GM23338 (cell line): ENCODE results near the gene BRPF3. TPM values are rescaled to one million over a fixed set of nuclear protein-coding genes. Genes with fewer than 3 reads are reported as not detected.

Experiments used
- ATAC-seq: fragments of 200-7000 bp; cut with Tn5 transposase; 3 replicates; pipeline ENCODE4 v1.9.1; 2020
- DNase-seq: peaks from one replicate; pipeline ENCODE4 v3.0.0-alpha.2; 2015; ENCODE audit warnings: low spot score
- H2AFZ ChIP-seq: fragments of 200-600 bp; sonication (generic); 2 replicates; pipeline ENCODE4 v1.8.0; 2016; ENCODE audit warnings: antibody characterized with exemption, mild to moderate bottlenecking, moderate library complexity
- H3F3A ChIP-seq: fragments of 200-600 bp; sonication (generic); replicated peaks from 2 replicates; pipeline ENCODE4 v1.8.0; 2017; ENCODE audit warnings: antibody characterized with exemption, mixed run types, low read depth
- H3K27ac ChIP-seq: fragments of 200-600 bp; sonication (generic); 2 replicates; pipeline ENCODE4 v1.6.1; 2016; ENCODE audit warnings: low read depth
- H3K27me3 ChIP-seq: fragments of 200-600 bp; sonication (generic); 2 replicates; pipeline ENCODE4 v1.8.0; 2016; ENCODE audit warnings: mild to moderate bottlenecking, mixed run types, moderate library complexity; ENCODE audit not compliant: insufficient read depth
- H3K36me3 ChIP-seq: fragments of 200-600 bp; sonication (generic); 2 replicates; pipeline ENCODE4 v1.8.0; 2016; ENCODE audit warnings: mild to moderate bottlenecking; ENCODE audit not compliant: insufficient read depth
- H3K4me1 ChIP-seq: fragments of 200-600 bp; sonication (generic); 2 replicates; pipeline ENCODE4 v1.8.0; 2016; ENCODE audit warnings: mild to moderate bottlenecking, moderate library complexity; ENCODE audit not compliant: insufficient read depth
- H3K4me2 ChIP-seq: fragments of 200-600 bp; sonication (generic); 2 replicates; pipeline ENCODE4 v1.7.1; 2017; ENCODE audit warnings: mixed run types
- H3K4me3 ChIP-seq: fragments of 200-600 bp; sonication (generic); 2 replicates; pipeline ENCODE4 v1.6.1; 2016; ENCODE audit warnings: mixed run types
- H3K79me2 ChIP-seq: fragments of 200-600 bp; sonication (generic); replicated peaks from 2 replicates; pipeline ENCODE4 v1.8.0; 2017; ENCODE audit warnings: mild to moderate bottlenecking; ENCODE audit not compliant: insufficient read depth
- H3K9me2 ChIP-seq: fragments of 200-600 bp; sonication (generic); 2 replicates; pipeline ENCODE4 v1.8.0; 2017; ENCODE audit not compliant: insufficient read depth
- H4K20me1 ChIP-seq: fragments of 200-600 bp; sonication (generic); replicated peaks from 2 replicates; pipeline ENCODE4 v1.8.0; 2017; ENCODE audit warnings: mild to moderate bottlenecking; ENCODE audit not compliant: insufficient read depth
- H3K27ac Mint-ChIP-seq: 2 replicates; pipeline ENCODE4 v1.8.0; 2020; ENCODE audit warnings: inconsistent platforms, mild to moderate bottlenecking, moderate library complexity, mixed read lengths
- H3K27me3 Mint-ChIP-seq: 3 replicates; pipeline ENCODE4 v1.8.0; 2022; ENCODE audit warnings: low read depth, mild to moderate bottlenecking, moderate library complexity, mixed read lengths, inconsistent platforms; ENCODE audit not compliant: insufficient read depth, poor library complexity
- H3K36me3 Mint-ChIP-seq: 3 replicates; pipeline ENCODE4 v1.8.0; 2021; ENCODE audit warnings: low read depth, mild to moderate bottlenecking, inconsistent platforms, moderate library complexity, mixed read lengths
- H3K4me1 Mint-ChIP-seq: 3 replicates; pipeline ENCODE4 v1.8.0; 2020; ENCODE audit warnings: mild to moderate bottlenecking, inconsistent platforms, mixed read lengths
- H3K4me3 Mint-ChIP-seq: 3 replicates; pipeline ENCODE4 v1.8.0; 2021; ENCODE audit warnings: moderate library complexity, mild to moderate bottlenecking, inconsistent platforms, mixed read lengths
- H3K9me3 Mint-ChIP-seq: 3 replicates; pipeline ENCODE4 v1.8.0; 2020; ENCODE audit warnings: moderate library complexity, mild to moderate bottlenecking, inconsistent platforms, mixed read lengths
- CTCF ChIP-seq, 2 experiments: fragments of 200-600 bp in 1 of 2; sonication (generic) in 1 of 2; conservative IDR thresholded peaks; 2 replicates each; pipeline versions ENCODE4 v1.5.1 to v1.6.1; 2016 to 2017; ENCODE audit warnings: antibody characterized with exemption in 2 of 2, low read depth in 2 of 2, mild to moderate bottlenecking in 2 of 2, moderate library complexity in 1 of 2
- EZH2 ChIP-seq: fragments of 200-600 bp; sonication (generic); IDR thresholded peaks from one replicate; pipeline ENCODE4 v1.8.0; 2017; ENCODE audit warnings: antibody characterized with exemption, mild to moderate bottlenecking, low read depth; ENCODE audit not compliant: unreplicated experiment
- JUNB ChIP-seq: IDR thresholded peaks from one replicate; pipeline ENCODE4 v1.6.1; 2016; ENCODE audit warnings: antibody characterized with exemption; ENCODE audit not compliant: unreplicated experiment
- REST ChIP-seq: IDR thresholded peaks from one replicate; pipeline ENCODE4 v1.6.1; 2018; ENCODE audit warnings: antibody characterized with exemption; ENCODE audit not compliant: unreplicated experiment
- polyA plus RNA-seq: library from polyadenylated mRNA; unstranded; fragments of >200 nt; fragmentation: Nextera tagmentation; extraction: Ambion mirVana; gene quantifications from 2 replicates; pipeline ENCODE4 v1.2.1, GENCODE V29; 2016
- total RNA-seq: library from RNA; depleted of rRNA; stranded (reverse); fragments of >200 nt; shearing (Covaris generic); gene quantifications from 2 replicates; pipeline ENCODE4 v1.2.3, GENCODE V29; 2014

Gene BRPF3
- total and polyA plus RNA-seq, 2 experiments from 2014 or later, result 11.8 to 33.2 TPM

- TF ChIP-seq JUNB (no peak), REST (no peak)
Observed at GRCh38 chr6:36244641-36245280, 48.2 kb downstream of the BRPF3 start (continued).

GRCh38 chr6:36245572-36246061 lies 49.1 kb downstream of the BRPF3 start:
- H3K79me2 ChIP-seq, result no peaks in the 10 kb centered on the region
- Mint-ChIP-seq H3K4me1 (peaks cover 45% of the 10 kb centered on the region), H3K4me3 (peak overlapping the region; percentile 15; the same call in 1 of the 3 replicates), H3K27me3 (peaks cover 3% of the 10 kb centered on the region), H3K9me3 (no peaks in the 10 kb centered on the region), H3K27ac (peak overlapping the region; percentile 64; the same call in 1 of the 2 replicates), H3K36me3 (no peaks in the 10 kb centered on the region)
- H2AFZ ChIP-seq, result peak overlapping the region; percentile 34
- no peaks in the 10 kb centered on the region for H3K36me3 ChIP-seq
- H3K4me3 ChIP-seq, result no peak overlapping the region
- H3K27ac ChIP-seq, result peak overlapping the region; percentile 83
- ATAC-seq (peak; percentile 87), DNase-seq (peak; percentile 77)
- TF ChIP-seq REST, result no peak
- no peak for TF ChIP-seq EZH2
- peak; percentile 69 to 76 for TF ChIP-seq CTCF (conservative IDR thresholded peaks at IDR 0.05; ENCODE audit: low read depth in 2 of 2)
- H3F3A ChIP-seq, result 0 out of 2 replicates have a peak, but pooled peaks cover 3% of the 10 kb centered on the region
- no peaks in the 10 kb centered on the region for H4K20me1 ChIP-seq
- peaks cover 22% of the 10 kb centered on the region for H3K4me1 ChIP-seq
- 0 out of 2 replicates have a peak, but pooled peaks cover 6% of the 10 kb centered on the region for H3K9me2 ChIP-seq
- H3K27me3 ChIP-seq, result no peaks in the 10 kb centered on the region
- peak overlapping the region; percentile 33 for H3K4me2 ChIP-seq
